Measurements from ENCODE around the gene ACOT8.

The ACOT8 gene

GRCh38 chr20:45866454-45866853 is 9.3 kb upstream of the ACOT8 start:
- no peaks in the 10 kb centered on the region for H3K9me2 ChIP-seq (replicated peaks; ENCODE audit: insufficient read depth, low read length)

GRCh38 chr20:45863543-45864470 is 6.6 kb upstream of the ACOT8 start:
- no peaks in the 10 kb centered on the region for H3K9me2 ChIP-seq (replicated peaks; ENCODE audit: insufficient read depth, low read length)
- H3K4me2 ChIP-seq (ENCODE audit: low read depth, low read length): no peak overlapping the region
- no peaks in the 10 kb centered on the region for H3K36me3 ChIP-seq (replicated peaks; ENCODE audit: insufficient read depth, low read length)
- no peak for TF ChIP-seq EZH2 (optimal IDR thresholded peaks at IDR 0.05; ENCODE audit: low read depth, low read length)
- no peak for TF ChIP-seq EZH2phosphoT487 (IDR thresholded peaks at IDR 0.05; ENCODE audit: low read length)
- TF ChIP-seq CTCF (IDR thresholded peaks at IDR 0.05; ENCODE audit: low read length): no peak
- no peaks in the 10 kb centered on the region for H3K4me1 ChIP-seq (ENCODE audit: low read length)
- no peaks in the 10 kb centered on the region for H3F3A ChIP-seq (ENCODE audit: insufficient read depth, low read length)
- DNase-seq: no peak
- no peak overlapping the region for H2AFZ ChIP-seq (ENCODE audit: low read length)
- H4K20me1 ChIP-seq (ENCODE audit: insufficient read depth, low read length): no peaks in the 10 kb centered on the region
- H3K9ac ChIP-seq (ENCODE audit: low read length): no peak overlapping the region
- no peaks in the 10 kb centered on the region for H3K9me3 ChIP-seq (replicated peaks; ENCODE audit: insufficient read depth, low read length)
- H3K79me2 ChIP-seq (ENCODE audit: low read length): 0 out of 2 replicates have a peak, but pooled peaks cover 3% of the 10 kb centered on the region
- H3K27me3 ChIP-seq (replicated peaks; ENCODE audit: insufficient read depth, low read length): no peaks in the 10 kb centered on the region
- no peak overlapping the region for H3K4me3 ChIP-seq (ENCODE audit: low read length)
- no peak overlapping the region for H3K27ac ChIP-seq (ENCODE audit: low read length)

More at GRCh38 chr20:45866454-45866853, 9.3 kb upstream of the ACOT8 start:
- Histone ChIP-seq H3K9ac (ENCODE audit: low read length) (no peak overlapping the region), H4K20me1 (ENCODE audit: insufficient read depth, low read length) (no peaks in the 10 kb centered on the region), H3K79me2 (ENCODE audit: low read length) (no peaks in the 10 kb centered on the region), H2AFZ (ENCODE audit: low read length) (no peak overlapping the region), H3K9me3 (replicated peaks; ENCODE audit: insufficient read depth, low read length) (no peaks in the 10 kb centered on the region), H3K27me3 (replicated peaks; ENCODE audit: insufficient read depth, low read length) (no peaks in the 10 kb centered on the region), H3K27ac (ENCODE audit: low read length) (no peak overlapping the region), H3K4me1 (ENCODE audit: low read length) (no peaks in the 10 kb centered on the region), H3K4me3 (ENCODE audit: low read length) (no peak overlapping the region), H3F3A (ENCODE audit: insufficient read depth, low read length) (no peaks in the 10 kb centered on the region), H3K36me3 (replicated peaks; ENCODE audit: insufficient read depth, low read length) (no peaks in the 10 kb centered on the region), H3K4me2 (ENCODE audit: low read depth, low read length) (no peak overlapping the region)
- no peak for DNase-seq
- TF ChIP-seq CTCF (IDR thresholded peaks at IDR 0.05; ENCODE audit: low read length) (no peak), EZH2 (optimal IDR thresholded peaks at IDR 0.05; ENCODE audit: low read depth, low read length) (no peak), EZH2phosphoT487 (IDR thresholded peaks at IDR 0.05; ENCODE audit: low read length) (no peak)

- DNase-seq: no peak
- Histone ChIP-seq H3K9me2 (replicated peaks; ENCODE audit: insufficient read depth, low read length) (no peaks in the 10 kb centered on the region), H3K9ac (ENCODE audit: low read length) (no peak overlapping the region)
These were observed 4.3 kb upstream of the ACOT8 start for GRCh38 chr20:45861221-45862075.

More at GRCh38 chr20:45861221-45862075, 4.3 kb upstream of the ACOT8 start:
- no peak overlapping the region for H3K27ac ChIP-seq (ENCODE audit: low read length)
- peaks cover 19% of the 10 kb centered on the region for H3K79me2 ChIP-seq (ENCODE audit: low read length)
- TF ChIP-seq CTCF (IDR thresholded peaks at IDR 0.05; ENCODE audit: low read length) (no peak), EZH2 (optimal IDR thresholded peaks at IDR 0.05; ENCODE audit: low read depth, low read length) (no peak), EZH2phosphoT487 (IDR thresholded peaks at IDR 0.05; ENCODE audit: low read length) (no peak)
- no peaks in the 10 kb centered on the region for H3K9me3 ChIP-seq (replicated peaks; ENCODE audit: insufficient read depth, low read length)
- no peaks in the 10 kb centered on the region for H3K27me3 ChIP-seq (replicated peaks; ENCODE audit: insufficient read depth, low read length)
- no peak overlapping the region for H2AFZ ChIP-seq (ENCODE audit: low read length)
- H3F3A ChIP-seq (ENCODE audit: insufficient read depth, low read length): no peaks in the 10 kb centered on the region
- peaks cover 6% of the 10 kb centered on the region; the same call in 1 of the 2 replicates for H3K4me1 ChIP-seq (ENCODE audit: low read length)
- no peak overlapping the region for H3K4me3 ChIP-seq (ENCODE audit: low read length)
- no peak overlapping the region for H3K4me2 ChIP-seq (ENCODE audit: low read depth, low read length)
- no peaks in the 10 kb centered on the region for H4K20me1 ChIP-seq (ENCODE audit: insufficient read depth, low read length)
- no peaks in the 10 kb centered on the region for H3K36me3 ChIP-seq (replicated peaks; ENCODE audit: insufficient read depth, low read length)

Data from MM.1S (cell line).